ENCODE measurements around the gene P2RY6.

Gene P2RY6

DNA sequence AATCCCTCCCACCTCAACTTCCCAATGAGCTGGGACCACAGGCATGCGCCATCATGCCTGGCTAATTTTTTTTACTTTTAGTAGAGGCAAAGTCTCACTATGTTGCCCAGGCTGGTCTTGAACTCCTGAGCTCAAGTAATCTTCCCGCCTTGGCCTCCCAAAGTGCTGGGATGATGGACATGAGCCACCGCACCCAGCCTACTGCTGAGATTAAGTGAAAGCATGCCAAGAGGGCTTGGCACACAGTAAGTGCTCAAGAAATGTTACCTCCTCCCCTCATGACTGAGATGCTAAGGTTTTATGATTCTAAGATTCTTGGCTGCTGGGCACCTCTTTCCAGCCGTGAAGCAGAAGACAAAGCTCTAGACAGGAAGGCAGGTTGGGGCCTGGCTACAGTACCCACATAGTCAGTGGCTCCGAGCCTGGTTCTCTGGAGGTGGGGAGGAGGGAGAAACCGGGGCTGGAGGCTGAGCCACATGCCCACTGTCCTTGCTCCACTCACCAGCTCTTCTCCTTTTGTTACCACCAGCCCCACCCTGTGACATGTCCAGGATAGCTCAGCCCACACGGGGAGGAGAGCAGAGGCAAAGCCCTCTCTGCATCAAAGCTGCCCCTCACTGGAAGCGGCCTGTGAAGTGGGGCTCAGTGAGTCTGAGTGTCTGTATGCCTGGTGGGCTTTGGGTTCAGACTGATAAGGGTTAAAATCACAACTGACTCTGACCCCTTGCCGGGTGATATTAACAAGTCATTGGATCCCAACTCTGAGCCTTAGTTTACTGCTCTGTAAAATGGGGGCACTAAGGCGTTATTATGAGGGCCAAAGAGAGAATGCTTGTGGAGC lies 48.8 kb downstream of the P2RY6 start:
- no peak for DNase-seq

DNA sequence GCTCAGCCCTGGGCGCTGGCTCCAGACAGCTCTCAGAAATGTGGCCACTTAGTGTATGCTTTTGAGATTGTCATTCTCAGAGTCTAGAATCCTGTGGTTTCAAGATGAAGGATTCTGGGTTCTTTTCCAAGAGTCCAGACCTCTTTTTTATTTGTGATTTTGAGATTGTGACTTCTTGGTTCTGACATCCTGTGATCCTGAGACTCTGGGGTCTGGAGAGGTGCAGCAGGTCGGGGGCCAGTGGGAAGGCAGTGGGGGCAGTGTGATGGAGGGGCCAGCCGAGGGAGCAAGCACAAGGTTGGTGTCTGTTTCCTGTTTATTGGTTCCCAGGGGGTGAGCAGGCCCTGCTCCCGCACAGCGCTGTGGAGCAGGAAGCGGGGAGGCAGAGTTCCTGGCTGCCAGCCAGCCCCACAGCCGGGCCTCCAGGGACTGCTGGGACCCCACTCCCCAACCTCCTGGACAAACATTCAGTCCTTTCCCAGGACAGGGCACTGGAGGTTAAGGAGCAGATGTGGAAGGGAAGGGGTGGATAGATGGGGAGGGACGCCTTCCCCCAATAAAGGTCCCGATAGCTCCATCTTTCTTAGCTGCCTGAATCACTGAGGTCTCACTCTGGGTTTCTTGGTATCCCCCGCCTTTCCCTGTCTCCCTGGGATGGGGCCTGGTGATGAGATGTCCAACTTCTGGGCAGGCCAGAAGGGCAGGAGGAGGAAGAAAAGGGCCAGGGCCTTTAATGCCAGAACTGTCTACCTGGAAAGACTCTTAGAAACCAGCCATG lies 49.7 kb downstream of the P2RY6 start:
- no peak for DNase-seq

DNA sequence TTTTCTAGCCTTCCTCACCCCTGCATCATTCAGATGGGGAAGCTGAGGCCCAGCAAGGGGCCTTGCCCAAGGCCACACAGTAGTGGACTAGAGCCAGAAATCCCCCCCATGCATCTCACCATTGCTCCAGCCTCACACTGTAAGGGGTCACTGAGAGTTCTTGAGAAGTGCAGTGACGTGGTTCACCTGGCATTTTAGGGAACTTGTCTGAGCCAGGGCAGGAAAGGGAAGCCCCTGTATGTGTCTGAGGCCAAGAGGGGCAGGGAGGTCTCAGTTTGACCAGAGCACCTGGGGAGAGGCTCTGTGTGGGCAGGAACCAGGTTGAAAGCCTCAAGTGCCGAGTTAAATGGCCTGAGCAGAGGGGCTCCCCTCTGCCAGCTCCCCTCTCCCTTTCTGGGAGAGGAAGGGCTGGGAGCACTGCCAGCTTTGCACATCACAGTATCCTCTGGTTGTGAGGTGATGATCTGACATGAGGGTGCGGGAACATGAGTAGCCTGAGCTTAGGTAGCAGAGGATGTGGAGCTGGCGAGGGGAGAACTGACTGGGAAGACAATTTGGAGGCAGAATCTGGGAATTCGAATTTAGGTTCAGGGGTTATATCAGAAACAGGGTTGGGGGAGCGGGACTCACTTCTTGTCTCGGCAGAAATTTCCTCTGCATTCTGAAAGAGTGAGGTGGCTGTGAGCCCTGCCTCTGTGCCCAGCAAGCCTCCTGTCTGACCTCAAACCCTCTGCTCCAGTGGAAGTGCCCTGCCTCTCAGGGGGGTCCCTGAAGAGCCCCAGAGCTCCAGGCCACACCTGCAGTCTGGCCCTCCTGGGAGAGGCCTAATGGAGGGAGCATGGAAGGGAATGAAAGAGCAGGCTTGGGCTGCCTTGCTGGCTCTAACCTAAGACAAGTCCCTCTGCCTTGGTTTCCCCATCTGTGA lies 50.5 kb downstream of the P2RY6 start:
- DNase-seq: no peak

DNA sequence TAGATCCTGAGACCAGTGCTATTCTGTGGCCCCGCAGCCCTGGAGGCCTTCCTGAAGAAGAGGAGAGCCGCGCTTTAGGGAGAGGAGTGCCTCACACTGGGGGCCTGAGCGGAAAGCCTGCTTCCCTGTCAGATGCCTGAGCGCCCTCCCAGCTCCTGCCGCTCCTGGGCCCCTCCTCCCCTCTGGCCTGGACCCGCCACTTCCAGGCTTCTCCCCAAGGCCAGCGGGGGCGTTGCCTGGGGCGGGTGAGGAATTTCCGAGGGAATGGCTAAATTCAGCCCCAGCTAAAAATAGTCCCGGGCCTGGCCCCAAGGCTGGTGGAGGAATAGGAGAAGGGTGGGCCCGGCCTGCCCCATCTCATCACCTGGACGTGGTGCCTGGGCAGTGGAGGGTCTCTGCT lies 51.3 kb downstream of the P2RY6 start:
- DNase-seq: no peak

DNA sequence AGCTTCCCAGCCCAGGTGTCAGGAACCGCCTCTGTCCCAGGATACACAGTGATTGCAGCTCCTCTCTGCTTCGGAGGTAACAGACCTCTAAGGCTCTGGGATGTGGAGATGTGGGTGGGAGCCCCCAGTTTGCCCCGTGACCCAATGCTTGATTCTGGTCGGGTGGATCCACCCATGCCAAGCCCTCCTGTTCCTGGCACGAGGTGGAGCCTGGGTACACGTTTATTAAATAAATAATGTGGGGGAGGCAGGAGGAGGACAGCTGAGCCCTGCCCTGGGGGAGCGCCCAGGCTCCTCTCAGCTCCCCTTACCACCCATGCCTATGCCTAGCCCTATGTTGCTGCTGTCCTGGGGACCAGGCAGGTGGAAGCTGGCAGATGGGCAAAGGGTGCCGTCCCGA lies 52.0 kb downstream of the P2RY6 start:
- no peak for DNase-seq

DNA sequence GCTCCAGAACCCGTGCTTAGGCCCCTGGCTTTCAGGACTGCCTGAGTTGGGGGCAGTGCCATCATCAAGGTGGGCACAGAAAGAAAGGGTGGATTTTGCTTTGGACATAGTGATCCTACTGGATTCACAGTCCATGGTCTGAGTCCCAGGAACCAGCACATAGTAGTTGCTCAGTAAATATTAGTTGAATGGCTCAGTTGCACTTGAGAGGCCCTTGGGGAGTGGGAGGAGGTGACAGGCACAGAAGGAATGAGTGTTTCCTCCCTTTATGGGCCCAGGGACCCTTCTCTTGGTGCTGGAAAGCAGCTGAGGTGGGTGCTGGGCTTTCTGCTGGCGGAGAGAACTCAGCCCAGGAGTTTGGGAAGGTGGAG lies 52.5 kb downstream of the P2RY6 start:
- no peak for DNase-seq

DNA sequence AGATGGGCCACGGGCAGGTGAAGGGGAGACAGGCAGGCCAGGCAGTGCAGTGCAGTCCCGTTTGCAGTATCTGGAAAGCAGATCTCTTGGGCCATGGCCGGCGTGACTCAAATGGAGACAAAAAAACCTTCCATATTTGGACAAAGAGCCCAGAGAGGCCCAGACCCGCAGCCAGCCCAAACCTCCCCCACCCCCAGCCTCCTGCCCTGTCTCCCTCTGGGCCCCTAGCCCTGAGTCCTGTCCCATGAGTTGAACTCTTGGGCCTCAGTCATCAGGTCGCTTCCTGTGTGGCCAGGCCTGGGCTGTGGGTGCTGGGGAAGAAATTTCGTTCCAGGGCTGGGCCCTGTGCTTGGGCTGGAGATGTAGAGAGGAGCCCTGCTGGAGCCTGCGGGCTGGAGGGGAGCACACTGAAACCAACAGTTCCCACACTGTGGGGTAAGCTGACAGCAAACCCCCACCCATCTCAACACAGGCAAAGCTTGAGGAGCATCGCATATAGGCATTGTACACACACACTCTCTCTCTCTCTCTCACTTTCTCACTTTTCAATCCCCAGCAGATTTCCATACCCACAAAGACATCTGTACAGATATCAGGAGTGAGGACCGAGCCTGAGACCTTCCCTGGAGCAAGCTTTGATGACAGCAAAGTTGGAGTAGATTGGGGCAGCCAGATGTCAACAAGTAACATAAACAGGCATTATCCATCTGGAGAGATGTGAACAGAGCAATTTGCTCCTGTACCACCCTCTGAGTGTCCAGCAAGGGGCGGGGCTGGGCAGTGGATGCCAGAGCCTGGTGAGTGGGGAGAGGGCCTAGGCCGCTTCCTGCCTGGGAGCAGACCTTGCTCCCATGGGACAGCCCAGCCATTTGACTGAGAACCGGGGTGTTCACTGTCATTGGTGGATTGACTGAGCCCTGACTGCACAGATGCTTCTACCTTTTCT lies 53.2 kb downstream of the P2RY6 start:
- no peak for DNase-seq

DNA sequence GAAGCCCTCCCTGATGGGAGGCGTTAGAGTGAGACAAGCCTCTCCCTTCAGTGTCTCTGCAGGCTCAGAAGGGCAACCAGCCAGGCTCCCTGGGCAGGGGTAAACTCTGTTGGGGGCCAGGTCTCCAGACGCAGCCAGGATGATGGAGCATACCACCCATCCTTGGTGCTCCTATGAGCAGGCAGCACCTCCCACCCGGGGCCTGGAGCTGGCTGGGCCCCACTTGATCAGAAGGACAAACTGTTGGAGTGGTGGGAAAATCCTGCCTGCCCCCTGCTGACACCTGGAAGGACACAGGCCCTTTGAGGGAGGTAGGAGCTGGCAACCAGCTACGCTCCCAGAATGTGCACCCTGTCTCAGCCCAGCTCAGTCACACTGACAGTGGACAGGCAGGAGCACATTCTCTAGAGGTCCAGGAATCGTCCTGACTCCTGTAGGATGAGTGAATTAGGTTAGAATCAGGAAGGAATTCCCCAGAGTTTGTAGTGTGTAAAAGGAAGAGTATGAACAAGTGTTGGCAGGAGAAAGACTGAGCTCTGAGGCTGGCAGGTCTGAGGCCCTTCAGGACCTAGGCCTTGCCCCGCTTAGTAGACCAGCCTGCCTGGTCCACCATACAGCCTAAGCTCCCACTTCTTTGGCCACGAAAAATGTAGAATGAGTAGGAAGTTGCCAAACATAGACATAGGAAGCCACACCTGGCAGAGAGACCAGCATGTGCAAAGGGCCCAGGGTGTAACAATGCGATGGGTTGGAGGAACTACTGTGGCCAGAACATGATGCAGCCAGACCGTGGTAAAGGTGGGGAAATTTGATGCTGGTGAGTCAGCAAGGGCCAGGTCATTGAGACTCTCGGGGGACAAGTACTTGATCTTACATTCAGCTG lies 55.0 kb downstream of the P2RY6 start:
- DNase-seq: no peak

DNA sequence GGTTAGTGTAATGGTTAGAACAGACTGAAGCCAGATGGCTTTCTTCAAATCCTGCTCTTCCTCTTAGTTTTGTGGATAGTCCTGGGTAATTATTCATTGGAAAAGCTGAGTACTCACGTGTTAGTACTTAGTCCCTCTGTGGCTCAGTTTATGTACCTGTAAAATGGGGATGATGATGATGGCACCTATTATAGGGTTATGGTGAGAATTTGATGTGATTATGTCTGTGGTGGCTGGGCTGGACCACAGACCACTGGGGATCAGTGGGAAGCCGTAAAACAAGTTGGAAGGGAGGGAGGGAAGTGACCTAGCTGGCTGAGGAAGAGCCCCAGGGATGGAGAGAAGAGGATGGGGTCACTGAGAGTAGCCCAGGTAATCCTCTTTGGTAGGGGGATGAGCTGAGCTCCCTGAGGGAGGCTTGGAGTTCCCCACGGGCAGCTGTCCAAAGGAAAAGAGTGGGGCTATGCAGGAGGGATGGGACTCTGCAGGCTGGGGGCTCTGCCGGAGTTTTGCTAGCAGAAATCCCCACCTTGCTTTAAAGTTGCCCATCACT lies 55.8 kb downstream of the P2RY6 start:
- no peak for DNase-seq

DNA sequence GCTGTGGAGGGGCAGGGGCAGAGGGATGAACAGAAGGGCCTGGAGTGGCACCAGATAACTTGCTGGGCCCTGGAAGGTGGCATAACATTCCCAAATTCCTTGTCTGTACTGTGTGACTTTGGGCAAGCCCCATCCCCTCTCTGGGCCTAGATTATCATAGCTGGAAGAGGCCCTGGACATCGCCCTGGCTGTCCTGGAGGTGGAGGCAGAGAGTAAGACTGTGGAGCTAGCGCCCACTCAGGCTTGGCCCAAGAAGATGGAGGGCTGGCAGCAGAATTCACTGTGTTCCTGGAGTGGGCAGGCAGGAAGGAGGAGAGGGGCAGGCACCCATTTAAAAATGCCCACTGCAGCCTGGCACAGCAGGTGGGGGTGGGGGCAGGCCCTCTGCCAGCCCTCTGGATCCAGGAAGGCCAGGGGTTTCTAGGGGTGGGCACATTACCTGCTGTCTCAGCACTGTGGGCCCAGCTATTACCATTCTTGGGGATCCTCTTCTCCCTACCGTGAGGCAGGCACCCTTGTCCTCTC lies 58.5 kb downstream of the P2RY6 start:
- DNase-seq: no peak

DNA sequence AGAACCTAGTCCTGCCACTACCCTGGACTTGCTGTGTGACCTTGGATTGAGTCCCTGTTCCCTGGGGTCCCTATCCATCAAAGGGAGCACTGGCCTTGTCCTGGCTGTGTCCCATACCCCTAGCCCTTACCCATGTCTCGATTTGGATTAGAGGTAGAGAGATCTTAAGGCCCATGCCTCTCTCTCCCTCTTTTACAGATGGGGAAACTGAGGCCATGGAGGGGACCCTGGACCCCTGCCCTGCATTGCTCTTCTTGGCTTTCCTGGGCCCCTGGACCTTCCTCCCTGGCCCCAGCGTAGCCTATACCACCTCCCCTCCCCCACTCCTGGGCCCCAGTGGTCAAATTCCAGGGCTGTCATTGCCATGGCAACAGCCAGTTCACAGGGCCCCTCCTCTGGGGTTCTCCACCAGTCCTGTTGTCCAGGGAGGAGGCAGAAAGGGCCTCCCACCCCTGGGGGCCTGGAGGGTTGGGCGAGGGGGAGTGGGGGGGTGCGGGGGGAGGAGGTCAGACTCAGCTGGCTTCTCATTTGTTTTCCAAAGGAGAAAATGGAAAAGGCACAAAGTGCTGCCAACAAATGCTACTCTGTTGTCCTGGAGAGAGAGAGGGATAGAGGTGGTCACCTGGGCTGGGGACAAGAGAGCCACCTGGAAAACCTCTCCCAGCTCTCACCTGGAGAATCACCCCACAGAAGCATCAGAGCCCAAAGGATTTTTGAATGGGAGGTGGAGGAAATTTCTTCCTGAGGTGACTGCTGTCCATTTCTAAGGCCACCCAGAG lies 59.2 kb downstream of the P2RY6 start:
- no peak for DNase-seq

DNA sequence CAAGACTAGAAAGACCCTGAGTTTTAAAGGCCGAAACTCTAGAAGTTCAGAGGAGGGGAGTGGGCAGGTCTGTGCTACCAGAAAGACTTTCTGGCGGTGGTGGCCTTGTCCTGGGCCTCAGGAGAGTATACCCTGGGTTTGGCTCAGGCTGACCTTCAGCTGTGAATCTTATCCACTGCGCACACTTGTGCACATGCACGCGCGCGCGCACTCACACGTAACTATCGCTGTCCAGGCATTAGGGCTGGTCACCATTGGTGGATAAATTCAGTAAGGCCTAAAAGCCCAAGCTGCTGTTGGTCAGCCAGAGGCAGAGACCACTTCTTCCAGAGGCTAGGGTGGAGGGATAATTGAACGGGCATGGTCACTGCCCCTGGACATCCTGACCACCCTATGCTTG lies 61.0 kb downstream of the P2RY6 start:
- no peak for DNase-seq

DNA sequence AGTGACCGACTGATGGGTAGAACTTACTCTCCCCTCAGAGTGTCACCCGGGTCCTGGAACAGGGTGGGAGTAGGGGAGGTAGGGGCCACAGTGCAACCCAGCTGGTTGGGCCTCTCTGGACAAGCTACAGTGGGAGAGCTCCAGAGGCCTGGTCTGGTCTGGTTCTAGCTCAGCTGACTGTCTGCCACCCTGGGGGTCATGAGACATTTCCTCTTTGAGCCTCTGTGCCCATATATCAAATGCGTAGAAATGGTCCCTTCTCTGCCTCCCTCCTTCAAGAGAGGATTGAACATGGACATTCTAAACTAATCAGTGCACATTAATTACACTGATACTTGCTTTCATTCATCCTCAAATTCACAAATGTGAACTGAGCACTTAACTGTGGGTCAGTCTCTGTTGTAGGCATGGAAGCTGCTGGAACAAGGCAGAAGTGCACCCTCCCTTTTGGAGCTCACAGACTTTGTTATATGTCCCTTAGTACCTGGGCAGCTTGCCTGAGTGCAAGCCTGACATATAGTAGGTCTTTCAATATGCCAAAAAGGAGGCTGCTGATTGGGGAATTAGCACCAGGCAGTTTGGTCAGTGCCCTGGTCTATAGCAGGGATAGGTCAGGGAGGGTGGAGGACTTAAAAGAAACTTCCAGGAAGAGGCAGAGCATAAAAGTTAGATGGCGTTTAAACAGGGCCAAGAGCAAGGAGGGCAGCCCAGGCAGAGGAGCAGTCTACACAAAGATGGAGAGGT lies 61.7 kb downstream of the P2RY6 start:
- no peak for DNase-seq

DNA sequence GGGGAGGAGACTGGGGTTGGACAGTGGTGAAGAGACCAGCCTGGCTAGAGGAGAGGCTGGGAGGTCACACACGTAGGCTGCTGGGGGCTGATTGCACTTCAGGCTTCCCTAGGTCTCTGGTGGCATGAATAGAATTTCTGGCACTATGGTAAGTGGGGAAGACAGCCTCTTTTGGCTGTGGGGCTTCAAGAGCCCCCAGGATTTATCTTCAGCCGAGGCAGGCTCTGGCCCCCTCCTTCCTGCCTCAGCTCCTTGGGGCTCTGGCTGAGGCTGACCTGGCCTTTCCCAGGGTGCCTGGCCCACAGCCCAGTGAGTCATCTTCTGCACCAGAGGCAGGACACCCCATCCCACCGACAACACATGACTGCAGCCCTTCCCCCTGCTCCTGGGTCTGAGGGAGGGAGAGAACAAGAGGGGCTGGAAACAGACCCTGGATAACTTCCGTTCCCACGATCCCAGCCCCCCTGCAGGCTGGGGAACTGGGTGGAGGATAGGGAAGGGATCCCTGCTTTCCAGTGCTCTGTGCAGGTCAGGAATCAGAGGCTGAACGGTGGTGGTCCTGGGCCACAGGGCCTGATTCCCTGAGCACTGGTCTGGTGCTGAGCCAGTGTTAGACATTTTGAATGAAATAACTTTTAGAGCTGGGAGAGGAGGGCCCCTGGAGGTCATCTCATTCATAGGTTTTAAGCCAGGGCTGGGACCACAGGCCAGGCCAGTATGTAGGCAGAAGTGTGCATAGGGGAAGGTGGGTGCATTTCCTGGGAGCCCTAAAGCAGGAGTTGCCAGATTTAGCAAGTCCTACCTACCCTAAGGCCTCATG lies 62.5 kb downstream of the P2RY6 start:
- no peak for DNase-seq

DNA sequence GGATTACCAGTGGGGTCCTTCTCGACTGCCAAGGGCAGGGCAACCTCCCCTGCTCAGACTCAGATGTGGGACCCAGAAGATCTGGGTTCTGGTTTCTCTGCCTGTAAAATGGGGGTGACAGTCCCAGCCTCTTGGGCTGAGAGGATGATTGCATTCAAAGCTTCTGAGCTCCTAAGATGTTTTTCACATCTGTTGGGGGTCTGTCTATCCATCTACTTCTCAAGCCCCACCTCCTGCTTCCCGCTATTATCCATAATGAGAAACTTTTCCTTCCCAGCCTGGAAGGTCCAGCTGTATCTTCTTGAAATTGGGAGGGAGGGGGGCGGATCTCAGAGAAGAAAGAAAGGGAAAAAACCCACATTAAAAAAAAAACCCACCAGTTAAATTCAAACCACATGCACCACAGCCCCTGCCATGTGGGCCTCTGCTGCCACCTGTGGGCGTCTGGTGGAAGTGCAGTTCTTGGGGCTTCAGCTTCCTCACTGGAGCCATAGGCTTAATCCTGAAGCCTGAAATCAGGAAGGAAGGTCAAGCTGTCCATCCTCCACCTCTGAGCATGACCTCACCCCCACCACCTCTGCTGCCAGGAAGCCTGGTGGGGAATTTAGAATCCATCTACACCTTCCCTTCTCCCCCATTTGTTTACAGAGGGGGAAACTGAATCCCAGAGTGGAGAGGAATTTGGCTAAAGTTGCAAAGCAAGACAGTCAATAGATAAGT lies 63.2 kb downstream of the P2RY6 start:
- DNase-seq: peak; percentile 52 to 70 (median 68)

DNA sequence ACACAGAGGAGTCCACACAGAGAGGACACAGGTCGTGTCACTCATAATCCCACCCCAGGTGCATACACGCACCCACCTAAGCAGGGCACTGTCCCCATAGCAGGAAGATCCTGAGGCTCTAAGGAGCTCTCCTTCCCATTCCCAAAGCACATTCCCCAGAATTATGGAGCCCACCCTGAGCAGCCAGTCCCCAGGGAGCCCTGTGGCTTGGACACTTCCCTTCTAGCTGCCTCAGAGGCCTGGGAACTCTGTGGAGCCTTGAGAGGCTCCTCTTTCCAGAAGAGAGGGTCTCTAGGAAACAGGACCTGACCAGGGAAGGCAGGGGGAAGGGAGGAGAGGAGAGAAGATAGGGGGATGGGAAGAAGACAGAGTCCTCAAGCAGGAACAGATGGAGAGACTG lies 65.7 kb downstream of the P2RY6 start:
- no peak for DNase-seq

DNA sequence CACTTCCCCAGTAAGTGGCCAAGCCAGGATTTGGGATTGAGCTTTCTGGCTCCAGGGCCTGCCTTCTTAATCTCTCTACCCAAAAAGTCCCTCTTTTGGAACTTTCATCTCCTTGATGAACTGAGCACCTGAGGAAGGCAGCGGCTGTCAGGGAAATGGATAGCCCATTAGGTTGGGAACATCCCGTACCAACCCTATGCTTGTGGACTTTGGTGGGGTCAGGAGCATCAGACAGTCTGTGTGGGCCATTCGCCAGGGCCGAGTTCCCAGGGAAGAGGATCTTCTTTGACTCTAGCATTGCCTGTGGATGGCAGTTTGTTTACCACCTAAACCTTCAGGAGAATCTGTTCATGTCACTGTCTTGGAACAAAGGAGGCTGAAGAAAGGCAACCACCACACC lies 66.1 kb downstream of the P2RY6 start:
- DNase-seq: no peak
